ENCODE data around the gene RBM34.

RBM34 gene

GRCh38 chr1:235156265-235156664 is 4.8 kb downstream of the RBM34 start:
- no peaks in the 10 kb centered on the region for H3K27me3 ChIP-seq (ENCODE audit: insufficient read depth, low read length)

GRCh38 chr1:235152235-235152634 is 8.8 kb downstream of the RBM34 start:
- Histone ChIP-seq H3K27ac (ENCODE audit: low read depth, low read length) (no peak overlapping the region), H3K79me2 (ENCODE audit: control insufficient read depth, insufficient read depth, low read length, unreplicated experiment) (peaks cover 6% of the 10 kb centered on the region), H3K36me3 (ENCODE audit: insufficient read depth, low read length) (peaks cover 36% of the 10 kb centered on the region), H2AFZ (ENCODE audit: low read length, unreplicated experiment) (no peak overlapping the region), H3K4me3 (ENCODE audit: low read depth, low read length) (no peak overlapping the region), H3K27me3 (ENCODE audit: insufficient read depth, low read length) (no peaks in the 10 kb centered on the region), H3K4me1 (ENCODE audit: control insufficient read depth, insufficient read depth, low read length, unreplicated experiment) (peaks cover 9% of the 10 kb centered on the region)

More at GRCh38 chr1:235156265-235156664, 4.8 kb downstream of the RBM34 start:
- H3K79me2 ChIP-seq (ENCODE audit: control insufficient read depth, insufficient read depth, low read length, unreplicated experiment), result peaks cover 38% of the 10 kb centered on the region
- H3K4me1 ChIP-seq (ENCODE audit: control insufficient read depth, insufficient read depth, low read length, unreplicated experiment), result peaks cover 11% of the 10 kb centered on the region
- H2AFZ ChIP-seq (ENCODE audit: low read length, unreplicated experiment), result no peak overlapping the region
- no peak overlapping the region for H3K27ac ChIP-seq (ENCODE audit: low read depth, low read length)
- H3K4me3 ChIP-seq (ENCODE audit: low read depth, low read length), result no peak overlapping the region
- peaks cover 41% of the 10 kb centered on the region for H3K36me3 ChIP-seq (ENCODE audit: insufficient read depth, low read length)

GRCh38 chr1:235151033-235151432 is 10.0 kb downstream of the RBM34 start:
- Histone ChIP-seq H3K27ac (ENCODE audit: low read depth, low read length) (no peak overlapping the region), H3K27me3 (ENCODE audit: insufficient read depth, low read length) (no peaks in the 10 kb centered on the region), H3K79me2 (ENCODE audit: control insufficient read depth, insufficient read depth, low read length, unreplicated experiment) (no peaks in the 10 kb centered on the region), H3K4me1 (ENCODE audit: control insufficient read depth, insufficient read depth, low read length, unreplicated experiment) (no peaks in the 10 kb centered on the region), H2AFZ (ENCODE audit: low read length, unreplicated experiment) (no peak overlapping the region), H3K4me3 (ENCODE audit: low read depth, low read length) (no peak overlapping the region), H3K36me3 (ENCODE audit: insufficient read depth, low read length) (peaks cover 26% of the 10 kb centered on the region)

- H3K36me3 ChIP-seq (ENCODE audit: insufficient read depth, low read length), result peaks cover 28% of the 10 kb centered on the region
These were observed 11.2 kb downstream of the RBM34 start for GRCh38 chr1:235149824-235150223.

GRCh38 chr1:235147269-235147668 is 13.8 kb downstream of the RBM34 start:
- H3K27ac ChIP-seq (ENCODE audit: low read depth, low read length), result no peak overlapping the region
- H3K4me1 ChIP-seq (ENCODE audit: control insufficient read depth, insufficient read depth, low read length, unreplicated experiment), result no peaks in the 10 kb centered on the region
- H3K36me3 ChIP-seq (ENCODE audit: insufficient read depth, low read length), result peaks cover 26% of the 10 kb centered on the region
- H2AFZ ChIP-seq (ENCODE audit: low read length, unreplicated experiment), result no peak overlapping the region
- peaks cover 5% of the 10 kb centered on the region for H3K79me2 ChIP-seq (ENCODE audit: control insufficient read depth, insufficient read depth, low read length, unreplicated experiment)
- H3K4me3 ChIP-seq (ENCODE audit: low read depth, low read length), result no peak overlapping the region
- H3K27me3 ChIP-seq (ENCODE audit: insufficient read depth, low read length), result no peaks in the 10 kb centered on the region

More at GRCh38 chr1:235149824-235150223, 11.2 kb downstream of the RBM34 start:
- no peaks in the 10 kb centered on the region for H3K4me1 ChIP-seq (ENCODE audit: control insufficient read depth, insufficient read depth, low read length, unreplicated experiment)
- H3K79me2 ChIP-seq (ENCODE audit: control insufficient read depth, insufficient read depth, low read length, unreplicated experiment), result no peaks in the 10 kb centered on the region
- H3K27ac ChIP-seq (ENCODE audit: low read depth, low read length), result no peak overlapping the region
- no peak overlapping the region for H3K4me3 ChIP-seq (ENCODE audit: low read depth, low read length)
- no peak overlapping the region for H2AFZ ChIP-seq (ENCODE audit: low read length, unreplicated experiment)
- H3K27me3 ChIP-seq (ENCODE audit: insufficient read depth, low read length), result no peaks in the 10 kb centered on the region

GRCh38 chr1:235145639-235146038 is 15.4 kb downstream of the RBM34 start:
- Histone ChIP-seq H3K79me2 (ENCODE audit: control insufficient read depth, insufficient read depth, low read length, unreplicated experiment) (peaks cover 5% of the 10 kb centered on the region), H3K4me1 (ENCODE audit: control insufficient read depth, insufficient read depth, low read length, unreplicated experiment) (no peaks in the 10 kb centered on the region), H3K36me3 (ENCODE audit: insufficient read depth, low read length) (peaks cover 19% of the 10 kb centered on the region), H2AFZ (ENCODE audit: low read length, unreplicated experiment) (no peak overlapping the region), H3K4me3 (ENCODE audit: low read depth, low read length) (no peak overlapping the region), H3K27me3 (ENCODE audit: insufficient read depth, low read length) (no peaks in the 10 kb centered on the region), H3K27ac (ENCODE audit: low read depth, low read length) (no peak overlapping the region)

GRCh38 chr1:235142991-235143390 is 18.1 kb downstream of the RBM34 start:
- Histone ChIP-seq H3K4me1 (ENCODE audit: control insufficient read depth, insufficient read depth, low read length, unreplicated experiment) (no peaks in the 10 kb centered on the region), H3K4me3 (ENCODE audit: low read depth, low read length) (no peak overlapping the region), H3K36me3 (ENCODE audit: insufficient read depth, low read length) (peaks cover 19% of the 10 kb centered on the region), H3K79me2 (ENCODE audit: control insufficient read depth, insufficient read depth, low read length, unreplicated experiment) (peaks cover 5% of the 10 kb centered on the region), H3K27me3 (ENCODE audit: insufficient read depth, low read length) (no peaks in the 10 kb centered on the region), H2AFZ (ENCODE audit: low read length, unreplicated experiment) (no peak overlapping the region), H3K27ac (ENCODE audit: low read depth, low read length) (no peak overlapping the region)

- Histone ChIP-seq H3K79me2 (ENCODE audit: control insufficient read depth, insufficient read depth, low read length, unreplicated experiment) (peaks cover 5% of the 10 kb centered on the region), H3K27me3 (ENCODE audit: insufficient read depth, low read length) (no peaks in the 10 kb centered on the region), H3K4me1 (ENCODE audit: control insufficient read depth, insufficient read depth, low read length, unreplicated experiment) (no peaks in the 10 kb centered on the region), H3K36me3 (ENCODE audit: insufficient read depth, low read length) (peaks cover 29% of the 10 kb centered on the region), H3K4me3 (ENCODE audit: low read depth, low read length) (no peak overlapping the region), H2AFZ (ENCODE audit: low read length, unreplicated experiment) (no peak overlapping the region), H3K27ac (ENCODE audit: low read depth, low read length) (no peak overlapping the region)
These were observed 21.7 kb downstream of the RBM34 start for GRCh38 chr1:235139315-235139714.

- Histone ChIP-seq H3K27ac (ENCODE audit: low read depth, low read length) (no peak overlapping the region), H3K4me1 (ENCODE audit: control insufficient read depth, insufficient read depth, low read length, unreplicated experiment) (no peaks in the 10 kb centered on the region), H2AFZ (ENCODE audit: low read length, unreplicated experiment) (no peak overlapping the region), H3K4me3 (ENCODE audit: low read depth, low read length) (no peak overlapping the region), H3K79me2 (ENCODE audit: control insufficient read depth, insufficient read depth, low read length, unreplicated experiment) (peaks cover 2% of the 10 kb centered on the region), H3K36me3 (ENCODE audit: insufficient read depth, low read length) (peaks cover 29% of the 10 kb centered on the region), H3K27me3 (ENCODE audit: insufficient read depth, low read length) (no peaks in the 10 kb centered on the region)
These were observed 22.2 kb downstream of the RBM34 start for GRCh38 chr1:235138821-235139220.

- Histone ChIP-seq H3K27ac (ENCODE audit: low read depth, low read length) (no peak overlapping the region), H3K36me3 (ENCODE audit: insufficient read depth, low read length) (peaks cover 29% of the 10 kb centered on the region), H3K27me3 (ENCODE audit: insufficient read depth, low read length) (no peaks in the 10 kb centered on the region), H3K79me2 (ENCODE audit: control insufficient read depth, insufficient read depth, low read length, unreplicated experiment) (no peaks in the 10 kb centered on the region), H3K4me1 (ENCODE audit: control insufficient read depth, insufficient read depth, low read length, unreplicated experiment) (no peaks in the 10 kb centered on the region), H3K4me3 (ENCODE audit: low read depth, low read length) (no peak overlapping the region), H2AFZ (ENCODE audit: low read length, unreplicated experiment) (no peak overlapping the region)
These were observed 24.9 kb downstream of the RBM34 start for GRCh38 chr1:235136111-235136510.

GRCh38 chr1:235134171-235134570 is 26.9 kb downstream of the RBM34 start:
- Histone ChIP-seq H3K4me1 (ENCODE audit: control insufficient read depth, insufficient read depth, low read length, unreplicated experiment) (peaks cover 2% of the 10 kb centered on the region), H3K4me3 (ENCODE audit: low read depth, low read length) (no peak overlapping the region), H3K36me3 (ENCODE audit: insufficient read depth, low read length) (peaks cover 29% of the 10 kb centered on the region), H3K27ac (ENCODE audit: low read depth, low read length) (no peak overlapping the region), H3K27me3 (ENCODE audit: insufficient read depth, low read length) (no peaks in the 10 kb centered on the region), H3K79me2 (ENCODE audit: control insufficient read depth, insufficient read depth, low read length, unreplicated experiment) (no peaks in the 10 kb centered on the region), H2AFZ (ENCODE audit: low read length, unreplicated experiment) (no peak overlapping the region)

Measured in ACC112 (cell line).